Neural cell (in vitro differentiated cells): ENCODE measurements around the gene COBLL1.

ENCODE experiments used
- CTCF ChIP-seq: fragments of 450-650 bp; IDR thresholded peaks from 2 replicates; pipeline ENCODE4 v1.5.1; 2014; ENCODE audit warnings: antibody characterized with exemption, mild to moderate bottlenecking, moderate library complexity; ENCODE audit not compliant: poor library complexity, severe bottlenecking
- EP300 ChIP-seq: fragments of 450-650 bp; conservative IDR thresholded peaks from 2 replicates; pipeline ENCODE4 v1.6.1; 2014; ENCODE audit warnings: antibody characterized with exemption, mild to moderate bottlenecking, moderate library complexity; ENCODE audit not compliant: poor library complexity, severe bottlenecking
- EZH2 ChIP-seq: fragments of 200-600, 300-800 bp; shearing (Covaris generic), sonication (generic); IDR thresholded peaks from 2 replicates; pipeline ENCODE4 v1.6.1; 2014; ENCODE audit warnings: antibody characterized with exemption, low read length, borderline replicate concordance, mild to moderate bottlenecking; ENCODE audit not compliant: insufficient read depth, poor library complexity, severe bottlenecking
- POLR2AphosphoS5 ChIP-seq: IDR thresholded peaks from 2 replicates; pipeline ENCODE4 v1.6.1; 2012
- RAD21 ChIP-seq: fragments of 450-650 bp; conservative IDR thresholded peaks from 2 replicates; pipeline ENCODE4 v1.6.1; 2014; ENCODE audit warnings: antibody characterized with exemption, mild to moderate bottlenecking, moderate library complexity
- TF ChIP-seq, protein P1 (sequence below): IDR thresholded peaks from 2 replicates; pipeline ENCODE4 v1.6.1; 2012; ENCODE audit warnings: borderline replicate concordance

GRCh38 chr2:164781394-164781793, 60.2 kb downstream of the COBLL1 start:
- TF ChIP-seq CTCF (no peak), EP300 (no peak), POLR2AphosphoS5 (no peak), EZH2 (no peak), RAD21 (no peak)
- TF ChIP-seq, protein P1, sequence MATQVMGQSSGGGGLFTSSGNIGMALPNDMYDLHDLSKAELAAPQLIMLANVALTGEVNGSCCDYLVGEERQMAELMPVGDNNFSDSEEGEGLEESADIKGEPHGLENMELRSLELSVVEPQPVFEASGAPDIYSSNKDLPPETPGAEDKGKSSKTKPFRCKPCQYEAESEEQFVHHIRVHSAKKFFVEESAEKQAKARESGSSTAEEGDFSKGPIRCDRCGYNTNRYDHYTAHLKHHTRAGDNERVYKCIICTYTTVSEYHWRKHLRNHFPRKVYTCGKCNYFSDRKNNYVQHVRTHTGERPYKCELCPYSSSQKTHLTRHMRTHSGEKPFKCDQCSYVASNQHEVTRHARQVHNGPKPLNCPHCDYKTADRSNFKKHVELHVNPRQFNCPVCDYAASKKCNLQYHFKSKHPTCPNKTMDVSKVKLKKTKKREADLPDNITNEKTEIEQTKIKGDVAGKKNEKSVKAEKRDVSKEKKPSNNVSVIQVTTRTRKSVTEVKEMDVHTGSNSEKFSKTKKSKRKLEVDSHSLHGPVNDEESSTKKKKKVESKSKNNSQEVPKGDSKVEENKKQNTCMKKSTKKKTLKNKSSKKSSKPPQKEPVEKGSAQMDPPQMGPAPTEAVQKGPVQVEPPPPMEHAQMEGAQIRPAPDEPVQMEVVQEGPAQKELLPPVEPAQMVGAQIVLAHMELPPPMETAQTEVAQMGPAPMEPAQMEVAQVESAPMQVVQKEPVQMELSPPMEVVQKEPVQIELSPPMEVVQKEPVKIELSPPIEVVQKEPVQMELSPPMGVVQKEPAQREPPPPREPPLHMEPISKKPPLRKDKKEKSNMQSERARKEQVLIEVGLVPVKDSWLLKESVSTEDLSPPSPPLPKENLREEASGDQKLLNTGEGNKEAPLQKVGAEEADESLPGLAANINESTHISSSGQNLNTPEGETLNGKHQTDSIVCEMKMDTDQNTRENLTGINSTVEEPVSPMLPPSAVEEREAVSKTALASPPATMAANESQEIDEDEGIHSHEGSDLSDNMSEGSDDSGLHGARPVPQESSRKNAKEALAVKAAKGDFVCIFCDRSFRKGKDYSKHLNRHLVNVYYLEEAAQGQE = no peak
